Hepatocyte (in vitro differentiated cells): Measurements from ENCODE around the gene HMOX1. TPM values are rescaled to one million over a fixed set of nuclear protein-coding genes. Genes with fewer than 3 reads are reported as not detected.

ENCODE experiments used
- DNase-seq: peaks from one replicate; pipeline ENCODE4 v3.0.0-alpha.2; 2016; ENCODE audit warnings: low spot score
- H2AFZ ChIP-seq: fragments of 200-600 bp; sonication (generic); 2 replicates; pipeline ENCODE4 v1.6.0; 2016; ENCODE audit warnings: antibody characterized with exemption, mild to moderate bottlenecking
- H3K27ac ChIP-seq: fragments of 200-600 bp; sonication (generic); 2 replicates; pipeline ENCODE4 v1.5.1; 2016; ENCODE audit warnings: mild to moderate bottlenecking
- H3K27me3 ChIP-seq: fragments of 200-600 bp; sonication (generic); 2 replicates; pipeline ENCODE4 v1.6.1; 2016
- H3K36me3 ChIP-seq: fragments of 200-600 bp; sonication (generic); replicated peaks from 2 replicates; pipeline ENCODE4 v1.5.1; 2016; ENCODE audit warnings: low read depth; ENCODE audit not compliant: insufficient read depth
- H3K4me1 ChIP-seq: fragments of 200-600 bp; sonication (generic); 2 replicates; pipeline ENCODE4 v1.5.1; 2016; ENCODE audit warnings: mild to moderate bottlenecking, moderate library complexity; ENCODE audit not compliant: insufficient read depth
- H3K4me2 ChIP-seq: fragments of 200-600 bp; sonication (generic); 2 replicates; pipeline ENCODE4 v1.6.0; 2016
- H3K4me3 ChIP-seq: fragments of 200-600 bp; sonication (generic); 2 replicates; pipeline ENCODE4 v1.5.1; 2016; ENCODE audit warnings: mild to moderate bottlenecking
- H3K79me2 ChIP-seq: fragments of 200-600 bp; sonication (generic); 2 replicates; pipeline ENCODE4 v1.6.0; 2017; ENCODE audit warnings: mild to moderate bottlenecking
- H3K9me2 ChIP-seq: fragments of 200-600 bp; sonication (generic); replicated peaks from 2 replicates; pipeline ENCODE4 v1.6.0; 2017; ENCODE audit warnings: mild to moderate bottlenecking; ENCODE audit not compliant: insufficient read depth
- H3K9me3 ChIP-seq: fragments of 200-600 bp; sonication (generic); 2 replicates; pipeline ENCODE4 v1.5.1; 2016; ENCODE audit warnings: low read depth, mild to moderate bottlenecking
- H4K20me1 ChIP-seq: fragments of 200-600 bp; sonication (generic); 2 replicates; pipeline ENCODE4 v1.6.0; 2016; ENCODE audit warnings: mild to moderate bottlenecking; ENCODE audit not compliant: insufficient read depth, poor library complexity, severe bottlenecking
- EZH2 ChIP-seq: fragments of 200-600 bp; sonication (generic); IDR thresholded peaks from 2 replicates; pipeline ENCODE4 v1.6.1; 2016; ENCODE audit warnings: antibody characterized with exemption, mild to moderate bottlenecking, borderline replicate concordance
- EZH2phosphoT487 ChIP-seq: fragments of 200-600 bp; sonication (generic); IDR thresholded peaks from one replicate; pipeline ENCODE4 v1.6.1; 2018; ENCODE audit warnings: antibody characterized with exemption, mild to moderate bottlenecking, low read depth, moderate library complexity; ENCODE audit not compliant: unreplicated experiment, severe bottlenecking
- WGBS: methylation state at CpG from one replicate; pipeline ENCODE4 v1.1.6; 2016; ENCODE audit warnings: low lambda C conversion rate; ENCODE audit errors: missing lambda C conversion rate; 5-methylcytosine and 5-hydroxymethylcytosine counted together
- polyA plus RNA-seq: library from polyadenylated mRNA; unstranded; fragments of >200 nt; fragmentation: Nextera tagmentation; extraction: Ambion mirVana; gene quantifications from 2 replicates; pipeline ENCODE4 v1.2.1, GENCODE V29; 2016
- total RNA-seq: library from RNA; depleted of rRNA; stranded (reverse); fragments of >200 nt; gene quantifications from 2 replicates; pipeline ENCODE4 v1.2.3, GENCODE V29; 2014
- TF ChIP-seq, protein P1 (sequence below): fragments of 200-600 bp; sonication (generic); IDR thresholded peaks from 2 replicates; pipeline ENCODE4 v1.5.1; 2016; ENCODE audit warnings: antibody characterized with exemption, mild to moderate bottlenecking; ENCODE audit not compliant: poor library complexity

HMOX1 gene
- total and polyA plus RNA-seq, 2 experiments from 2014 or later: 43.8 to 58.6 TPM

DNA sequence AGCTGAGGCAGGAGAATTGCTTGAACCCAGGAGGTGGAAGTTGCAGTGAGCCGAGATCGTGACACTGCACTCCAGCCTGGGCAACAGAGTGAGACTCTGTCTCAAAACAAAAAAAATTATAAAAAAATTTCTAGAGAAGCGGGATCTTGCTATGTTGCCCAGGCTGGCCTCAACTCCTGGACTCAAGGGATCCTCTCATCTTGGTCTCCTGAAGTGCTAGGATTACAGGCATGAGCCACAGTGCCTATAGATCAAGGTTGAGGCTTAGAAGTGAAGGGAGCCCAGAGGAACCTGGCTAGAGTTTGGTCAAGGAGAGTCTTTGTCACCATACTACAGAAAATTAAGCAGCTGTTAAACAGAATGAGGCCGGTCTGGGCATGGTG, 17.7 kb downstream of the HMOX1 start:
- TF ChIP-seq, protein P1, sequence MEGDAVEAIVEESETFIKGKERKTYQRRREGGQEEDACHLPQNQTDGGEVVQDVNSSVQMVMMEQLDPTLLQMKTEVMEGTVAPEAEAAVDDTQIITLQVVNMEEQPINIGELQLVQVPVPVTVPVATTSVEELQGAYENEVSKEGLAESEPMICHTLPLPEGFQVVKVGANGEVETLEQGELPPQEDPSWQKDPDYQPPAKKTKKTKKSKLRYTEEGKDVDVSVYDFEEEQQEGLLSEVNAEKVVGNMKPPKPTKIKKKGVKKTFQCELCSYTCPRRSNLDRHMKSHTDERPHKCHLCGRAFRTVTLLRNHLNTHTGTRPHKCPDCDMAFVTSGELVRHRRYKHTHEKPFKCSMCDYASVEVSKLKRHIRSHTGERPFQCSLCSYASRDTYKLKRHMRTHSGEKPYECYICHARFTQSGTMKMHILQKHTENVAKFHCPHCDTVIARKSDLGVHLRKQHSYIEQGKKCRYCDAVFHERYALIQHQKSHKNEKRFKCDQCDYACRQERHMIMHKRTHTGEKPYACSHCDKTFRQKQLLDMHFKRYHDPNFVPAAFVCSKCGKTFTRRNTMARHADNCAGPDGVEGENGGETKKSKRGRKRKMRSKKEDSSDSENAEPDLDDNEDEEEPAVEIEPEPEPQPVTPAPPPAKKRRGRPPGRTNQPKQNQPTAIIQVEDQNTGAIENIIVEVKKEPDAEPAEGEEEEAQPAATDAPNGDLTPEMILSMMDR: no peak
- TF ChIP-seq EZH2phosphoT487 (no peak), EZH2 (no peak)
- Histone ChIP-seq H3K4me1 (peaks cover 8% of the 10 kb centered on the region), H3K36me3 (no peaks in the 10 kb centered on the region), H3K27ac (no peak overlapping the region), H3K4me2 (no peak overlapping the region), H3K9me2 (no peaks in the 10 kb centered on the region), H3K27me3 (no peaks in the 10 kb centered on the region), H3K79me2 (peaks cover 12% of the 10 kb centered on the region), H2AFZ (no peak overlapping the region), H3K9me3 (no peaks in the 10 kb centered on the region), H4K20me1 (no peaks in the 10 kb centered on the region), H3K4me3 (no peak overlapping the region)
- WGBS: 100% methylated on average over 4 of the region's 4 CpGs
- no peak for DNase-seq

DNA sequence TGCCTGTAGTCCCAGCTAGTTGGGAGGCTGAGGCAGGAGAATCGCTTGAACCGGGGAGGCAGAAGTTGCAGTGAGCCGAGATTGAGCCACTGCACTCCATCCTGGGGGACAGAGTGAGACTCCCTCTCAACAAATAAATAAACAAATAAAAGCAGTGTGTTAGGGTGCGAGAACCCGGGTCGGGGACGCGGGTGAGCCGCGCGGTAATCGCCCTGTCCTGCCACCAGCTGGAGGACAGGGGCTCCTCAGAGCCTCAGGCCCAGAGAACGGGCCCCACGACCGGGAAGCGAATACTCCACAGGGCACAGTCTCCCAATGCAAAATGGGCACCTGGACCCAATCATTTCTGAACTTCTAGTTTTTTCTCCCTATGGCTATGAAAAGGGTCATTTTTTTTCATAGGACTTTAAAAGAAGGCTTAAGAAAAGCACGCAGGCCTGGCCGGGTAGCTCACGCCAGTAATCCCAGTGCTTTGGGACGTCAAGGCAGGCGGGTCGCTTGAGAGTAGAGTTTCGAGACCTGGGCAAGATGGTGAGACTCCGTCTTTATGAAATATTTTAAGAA, 18.3 kb downstream of the HMOX1 start:
- Histone ChIP-seq H3K9me2 (no peaks in the 10 kb centered on the region), H3K4me1 (peaks cover 8% of the 10 kb centered on the region), H3K4me3 (peak overlapping the region; percentile 11), H3K36me3 (no peaks in the 10 kb centered on the region), H4K20me1 (no peaks in the 10 kb centered on the region), H3K27ac (peak overlapping the region; percentile 53), H3K79me2 (peaks cover 12% of the 10 kb centered on the region), H3K27me3 (no peaks in the 10 kb centered on the region), H3K4me2 (peak overlapping the region; percentile 72), H3K9me3 (no peaks in the 10 kb centered on the region), H2AFZ (peak overlapping the region; percentile 85)
- WGBS: 85% methylated on average over 23 of the region's 24 CpGs
- TF ChIP-seq, protein P1: no peak
- TF ChIP-seq EZH2phosphoT487 (no peak), EZH2 (no peak)
- DNase-seq: no peak

DNA sequence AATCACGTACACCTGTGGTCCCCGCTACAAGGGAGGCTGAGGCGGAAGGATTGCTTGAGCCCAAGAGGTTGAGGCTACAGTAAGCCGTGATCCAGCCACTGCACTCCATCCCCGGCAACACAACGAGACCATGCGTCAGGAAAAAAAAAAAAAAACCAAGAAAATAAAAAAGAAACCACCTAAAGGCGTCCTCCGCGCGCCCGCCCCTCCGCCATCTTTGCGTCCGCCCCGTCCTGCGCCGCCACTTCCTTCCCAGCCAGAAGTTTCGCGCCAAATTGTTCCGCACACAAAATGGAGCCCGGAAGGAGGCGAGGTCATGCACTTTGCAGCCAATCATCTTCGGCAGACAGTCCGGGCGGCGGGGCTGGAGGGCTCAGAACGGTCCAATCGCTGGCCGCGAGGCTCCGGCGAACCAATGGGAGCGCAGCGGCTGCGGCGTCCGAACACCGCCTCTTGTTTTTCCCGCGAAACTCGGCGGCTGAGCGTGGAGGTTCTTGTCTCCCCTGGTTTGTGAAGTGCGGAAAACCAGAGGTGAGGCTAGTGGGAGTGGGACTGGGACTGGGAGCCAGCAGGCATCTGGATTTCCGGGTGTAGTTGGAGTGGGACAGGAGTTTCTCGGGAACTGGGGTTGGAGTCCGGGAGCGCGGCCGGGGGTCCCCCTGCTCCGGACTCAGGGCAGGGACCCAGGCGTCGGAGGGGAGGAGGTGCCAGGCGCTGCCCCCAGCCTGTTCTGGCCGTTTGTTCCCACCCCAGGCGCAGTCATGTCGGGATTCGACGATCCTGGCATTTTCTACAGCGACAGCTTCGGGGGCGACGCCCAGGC, 19.0 kb downstream of the HMOX1 start, which contains the start of gene MCM5:
Gene MCM5 (plus strand): TSS at position 463 of the 823 bp plus-strand sequence. CDS start 299 bp downstream, at position 762.
- peak within 1 kb of the TSS; percentile 47 for H3K4me3 ChIP-seq
- H3K4me1 ChIP-seq: peaks cover 8% of the 10 kb centered on the region
- H3K27me3 ChIP-seq: no peaks in the 10 kb centered on the region
- H2AFZ ChIP-seq: peak within 1 kb of the TSS; percentile 85
- H4K20me1 ChIP-seq: no peaks in the 10 kb centered on the region
- H3K9me3 ChIP-seq: no peaks in the 10 kb centered on the region
- 5% methylated on average over 63 of the region's 64 CpGs for WGBS
- peaks cover 12% of the 10 kb centered on the region for H3K79me2 ChIP-seq
- H3K36me3 ChIP-seq: no peaks in the 10 kb centered on the region
- peak within 1 kb of the TSS; percentile 53 for H3K27ac ChIP-seq
- H3K4me2 ChIP-seq: peak within 1 kb of the TSS; percentile 98
- peak; percentile 98 for DNase-seq
- TF ChIP-seq, protein P1: no peak
- TF ChIP-seq EZH2: no peak
- TF ChIP-seq EZH2phosphoT487: no peak
- H3K9me2 ChIP-seq: no peaks in the 10 kb centered on the region
